HEK293 (cell line): ENCODE results near the gene SGIP1.

Source experiments
- CTCF ChIA-PET: fragments of 350-600 bp; formaldehyde crosslinking; extraction: SDS; loops from one replicate; lab custom pipeline; 2021; ENCODE audit warnings: antibody characterized with exemption; lab: Yijun Ruan, JAX
- POLR2A ChIA-PET: fragments of 300-600 bp; formaldehyde crosslinking; extraction: SDS; loops from one replicate; lab custom pipeline; 2020; ENCODE audit warnings: antibody characterized with exemption, inconsistent platforms; lab: Yijun Ruan, JAX
- H3K27ac ChIP-seq: fragments of 200-500 bp; sonication (Bioruptor generic); 2 replicates; pipeline ENCODE4 v1.5.1; 2014; ENCODE audit warnings: low read depth, low read length, control low read depth, inconsistent platforms; ENCODE audit errors: extremely low read depth
- H3K36me3 ChIP-seq, 2 experiments: fragments of 200-500 bp in 1 of 2; sonication (Bioruptor generic) in 1 of 2; 1 replicate in 1 of 2; 2 replicates in 1 of 2; pipeline ENCODE4 v1.5.1; 2014 to 2017; ENCODE audit warnings: inconsistent platforms in 2 of 2, low read length in 2 of 2; ENCODE audit not compliant: control insufficient read depth in 2 of 2, insufficient read depth in 1 of 2
- H3K4me1 ChIP-seq: fragments of 200-500 bp; sonication (Bioruptor generic); 2 replicates; pipeline ENCODE4 v1.5.1; 2014; ENCODE audit warnings: mild to moderate bottlenecking, low read length, inconsistent platforms; ENCODE audit not compliant: control insufficient read depth, insufficient read depth
- H3K4me3 ChIP-seq: 2 replicates; pipeline ENCODE4 v1.5.1; 2011; ENCODE audit warnings: low read depth, mild to moderate bottlenecking, control low read depth, low read length, moderate library complexity
- H3K9me3 ChIP-seq: fragments of 200-500 bp; sonication (Bioruptor generic); 2 replicates; pipeline ENCODE4 v1.5.1; 2014; ENCODE audit warnings: low read depth, low read length, inconsistent platforms; ENCODE audit not compliant: control insufficient read depth, insufficient read depth
- ELK4 ChIP-seq: IDR thresholded peaks from 2 replicates; pipeline ENCODE4 v1.6.1; 2011; ENCODE audit warnings: mild to moderate bottlenecking, low read depth, low read length, borderline replicate concordance
- GLI2 ChIP-seq: fragments of 450-650 bp; formaldehyde crosslinking; IDR thresholded peaks from 2 replicates; pipeline ENCODE4; 2017; ENCODE audit warnings: missing biosample characterization, missing genetic modification characterization, low read depth, borderline replicate concordance
- HOXD13 ChIP-seq: sonication (generic); formaldehyde crosslinking; IDR thresholded peaks from 2 replicates; pipeline ENCODE4 v1.8.0; 2022; ENCODE audit warnings: missing genetic modification reagents, borderline replicate concordance
- PRDM2 ChIP-seq: fragments of 450-650 bp; formaldehyde crosslinking; IDR thresholded peaks from 2 replicates; pipeline ENCODE4 v1.5.1; 2016; ENCODE audit warnings: missing biosample characterization, missing genetic modification characterization, borderline replicate concordance
- SETDB1 ChIP-seq: IDR thresholded peaks from one replicate; pipeline ENCODE4 v1.6.1; 2017; ENCODE audit warnings: mild to moderate bottlenecking, low read length, moderate library complexity, mixed read lengths; ENCODE audit not compliant: insufficient read length
- ZBTB49 ChIP-seq: fragments of 450-650 bp; formaldehyde crosslinking; IDR thresholded peaks from 2 replicates; pipeline ENCODE4 v1.5.1; 2016; ENCODE audit warnings: missing biosample characterization, missing genetic modification characterization, low read depth
- ZBTB7A ChIP-seq: fragments of 450-650 bp; formaldehyde crosslinking; IDR thresholded peaks from 2 replicates; pipeline ENCODE4 v1.5.1; 2016; ENCODE audit warnings: low read depth, missing biosample characterization, missing genetic modification characterization
- ZFP3 ChIP-seq: fragments of 450-650 bp; formaldehyde crosslinking; IDR thresholded peaks from 2 replicates; pipeline ENCODE4 v1.5.1; 2016; ENCODE audit warnings: low read depth, missing biosample characterization, missing genetic modification characterization
- ZNF146 ChIP-seq: fragments of 450-650 bp; formaldehyde crosslinking; IDR thresholded peaks from 2 replicates; pipeline ENCODE4 v1.5.1; 2016; ENCODE audit warnings: missing biosample characterization, missing genetic modification characterization
- ZNF174 ChIP-seq: fragments of 450-650 bp; formaldehyde crosslinking; IDR thresholded peaks from 2 replicates; pipeline ENCODE4 v1.5.0; 2017; ENCODE audit warnings: missing biosample characterization, mild to moderate bottlenecking, missing genetic modification characterization
- ZNF23 ChIP-seq: fragments of 450-650 bp; formaldehyde crosslinking; IDR thresholded peaks from 2 replicates; pipeline ENCODE4 v1.5.1; 2016; ENCODE audit warnings: missing biosample characterization, missing genetic modification characterization, borderline replicate concordance
- ZNF37A ChIP-seq: fragments of 450-650 bp; IDR thresholded peaks from 2 replicates; pipeline ENCODE4 v1.5.1; 2018; ENCODE audit warnings: missing biosample characterization, missing genetic modification characterization
- ZNF391 ChIP-seq: fragments of 450-650 bp; formaldehyde crosslinking; IDR thresholded peaks from 2 replicates; pipeline ENCODE4 v1.5.1; 2016; ENCODE audit warnings: low read depth, missing biosample characterization, missing genetic modification characterization, borderline replicate concordance
- ZNF398 ChIP-seq: fragments of 450-650 bp; formaldehyde crosslinking; IDR thresholded peaks from 2 replicates; pipeline ENCODE4 v1.5.1; 2017; ENCODE audit warnings: missing biosample characterization, missing genetic modification characterization
- ZNF596 ChIP-seq: fragments of 450-650 bp; IDR thresholded peaks from 2 replicates; pipeline ENCODE4 v1.5.0; 2018; ENCODE audit warnings: missing biosample characterization, mild to moderate bottlenecking, missing genetic modification characterization, moderate library complexity
- ZNF670 ChIP-seq: fragments of 450-650 bp; formaldehyde crosslinking; IDR thresholded peaks from 2 replicates; pipeline ENCODE4 v1.5.1; 2016; ENCODE audit warnings: missing biosample characterization, missing genetic modification characterization, low read depth

SGIP1 gene

GRCh38 chr1:66596191-66596590 lies 62.2 kb downstream of the SGIP1 start:
- POLR2A ChIA-PET = interaction anchor here (0.7 kb wide), 1 partner anchor 57 kb away, joined by 3 read pairs; no protein-coding TSS in a partner anchor
- TF ChIP-seq PRDM2 (tag by site-specific recombination) = no peak
- TF ChIP-seq SETDB1 = peak; percentile 49
- TF ChIP-seq, all 188 proteins: peak for 1
- Histone ChIP-seq H3K9me3 (no peaks in the 10 kb centered on the region), H3K4me1 (no peaks in the 10 kb centered on the region), H3K27ac (no peak overlapping the region), H3K36me3 (no peaks in the 10 kb centered on the region), H3K4me3 (no peak overlapping the region)
- CTCF ChIA-PET = no interaction called here

GRCh38 chr1:66597500-66597899 lies 63.5 kb downstream of the SGIP1 start:
- no peaks in the 10 kb centered on the region for H3K4me1 ChIP-seq
- no peak overlapping the region for H3K4me3 ChIP-seq
- CTCF ChIA-PET = no interaction called here
- no peaks in the 10 kb centered on the region for H3K9me3 ChIP-seq
- POLR2A ChIA-PET = no interaction called here
- no peaks in the 10 kb centered on the region for H3K36me3 ChIP-seq
- TF ChIP-seq ZNF174 (tag by site-specific recombination) (no peak), ZNF596 (tag by site-specific recombination) (no peak), ZNF146 (tag by site-specific recombination) (no peak), ZBTB49 (no peak), GLI2 (tag by site-specific recombination) (no peak), ZFP3 (tag by site-specific recombination) (no peak), ZNF37A (no peak), HOXD13 (CRISPR knock-in tag) (no peak), ELK4 (no peak), ZBTB7A (tag by site-specific recombination) (no peak), ZNF398 (tag by site-specific recombination) (no peak), ZNF23 (tag by site-specific recombination) (no peak), ZNF670 (tag by site-specific recombination) (no peak), ZNF391 (tag by site-specific recombination) (no peak)
- no peak overlapping the region for H3K27ac ChIP-seq
